ENCODE data around the gene PRCD.
"Not testable (repeated sequence)": the region's sequence is repeated elsewhere in the genome, so short reads cannot be mapped to it uniquely, and the experiment has no call there.

The PRCD gene

DNA sequence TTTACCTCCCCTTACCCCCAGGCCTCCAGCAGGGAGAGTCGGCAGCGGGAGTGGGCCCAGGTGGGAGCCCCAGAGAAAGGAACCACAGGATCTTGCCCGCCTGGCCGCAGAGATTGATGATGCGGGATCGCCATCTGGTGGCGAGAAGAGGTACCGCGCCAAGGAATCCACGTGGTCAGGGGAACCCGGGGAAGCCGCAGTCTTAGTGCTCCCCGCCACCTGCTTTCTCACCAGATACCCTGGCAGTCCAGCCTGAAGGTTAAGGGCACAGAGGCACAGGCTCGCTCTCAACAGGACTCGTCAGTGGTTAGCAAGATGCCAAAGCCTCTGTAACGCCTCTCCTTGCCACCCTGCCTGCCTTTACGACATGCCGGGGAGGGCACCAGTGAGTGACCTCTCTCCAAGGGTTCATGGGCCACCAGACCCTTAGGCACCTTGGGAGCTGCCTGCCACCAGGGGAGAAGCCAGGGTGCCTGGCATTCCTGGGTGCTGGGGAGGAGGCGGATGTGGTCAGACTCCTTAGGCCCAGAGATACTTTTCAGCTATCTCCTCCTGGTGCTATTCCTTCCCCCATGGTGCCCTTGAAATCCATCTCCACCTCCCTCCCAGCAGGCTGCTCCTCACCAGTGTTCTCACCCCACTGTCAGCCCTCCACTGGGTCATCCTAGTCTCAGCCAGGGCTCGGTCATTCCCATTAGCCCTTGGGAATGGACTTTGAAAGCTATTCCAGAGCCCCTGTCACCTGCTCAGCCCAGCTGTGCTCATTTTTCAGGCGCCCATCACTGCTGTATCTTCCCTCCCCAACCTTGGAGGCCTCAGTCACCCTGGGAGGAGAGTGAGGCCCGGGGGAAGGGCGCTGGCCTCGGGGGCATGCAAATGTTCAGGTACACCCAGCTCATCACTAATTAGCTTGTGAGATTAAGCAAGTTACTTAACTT, 33.2 kb upstream of the PRCD start:
- DNase-seq: peak; percentile 93

DNA sequence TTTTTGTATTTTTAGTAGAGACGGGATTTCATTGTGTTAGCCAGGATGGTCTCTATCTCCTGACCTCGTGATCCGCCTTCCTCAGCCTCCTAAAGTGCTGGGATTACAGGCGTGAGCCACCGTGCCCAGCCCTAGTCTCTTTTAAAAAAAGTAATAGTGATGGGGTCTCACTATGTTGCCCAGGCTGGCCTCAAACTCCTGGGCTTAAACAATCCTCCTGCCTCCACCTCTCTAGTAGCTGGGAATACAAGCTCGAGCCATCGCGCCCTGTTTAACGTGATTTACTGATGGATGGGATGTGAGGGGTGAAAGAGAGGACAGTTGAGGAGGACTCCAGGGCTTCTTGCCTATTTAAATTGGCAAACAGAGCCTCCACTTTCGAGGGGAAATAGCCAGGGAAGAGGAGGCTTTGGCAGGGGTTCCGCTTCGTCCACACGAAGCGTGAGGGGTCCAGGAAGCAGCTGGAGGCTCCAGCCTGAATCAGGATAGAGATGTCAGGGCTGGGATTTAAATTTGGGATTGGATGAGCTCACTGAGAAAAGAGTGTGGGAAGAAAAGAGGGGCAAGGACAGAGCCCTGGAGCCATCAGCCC, 31.3 kb upstream of the PRCD start:
- not testable (repeated sequence) for DNase-seq

DNA sequence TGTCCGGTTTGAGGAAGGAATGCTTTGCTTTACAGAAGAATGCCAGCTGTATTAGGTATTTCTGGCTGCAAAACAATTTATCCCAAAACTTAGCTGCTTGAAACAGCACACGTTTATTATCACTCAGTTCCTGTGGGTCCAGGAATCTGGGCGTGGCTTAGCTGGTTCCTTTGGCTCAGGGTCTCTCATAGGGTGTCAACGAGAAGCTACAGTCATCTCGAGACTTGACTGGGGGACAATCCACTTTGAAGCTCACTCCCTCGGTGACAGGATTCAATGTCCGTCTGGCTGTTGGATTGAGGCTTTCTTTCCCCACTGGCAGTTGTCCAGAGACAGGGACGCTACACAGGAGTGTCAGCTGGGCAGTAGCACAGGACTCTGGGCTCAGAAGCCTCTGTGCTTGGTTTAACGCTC, 29.0 kb upstream of the PRCD start:
- no peak for DNase-seq

DNA sequence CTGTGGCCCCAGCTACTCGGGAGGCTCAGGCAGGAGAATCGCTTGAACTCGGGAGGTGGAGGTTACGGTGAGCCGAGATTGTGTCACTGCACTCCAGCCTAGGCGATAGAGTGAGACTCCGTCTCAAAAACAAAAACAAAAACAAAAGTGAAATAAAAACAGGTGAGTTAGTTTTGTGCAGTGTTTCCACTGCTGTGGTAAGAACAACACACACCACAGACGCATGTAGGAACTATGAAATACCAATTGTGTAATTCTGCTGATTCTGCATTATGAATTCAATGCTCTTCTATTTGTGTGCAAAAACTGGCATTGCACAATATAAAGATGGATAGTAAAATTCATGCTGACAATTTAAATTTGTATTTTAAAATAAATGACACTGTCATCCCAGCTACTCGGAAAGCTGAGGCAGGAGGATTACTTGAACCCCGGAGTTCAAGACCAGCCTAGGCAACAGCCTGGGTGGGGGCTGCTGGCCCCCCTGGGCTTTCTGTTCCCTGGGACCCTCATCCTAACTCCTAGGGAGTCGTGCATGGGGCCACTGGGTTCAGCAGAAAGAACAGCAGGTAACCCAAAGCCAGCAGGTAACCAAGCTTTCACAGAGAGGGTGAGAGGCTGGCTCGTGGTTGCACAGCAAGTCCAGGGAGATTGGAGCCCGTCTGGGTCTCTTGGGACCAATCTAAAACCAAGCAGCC, 28.0 kb upstream of the PRCD start:
- no peak for DNase-seq

DNA sequence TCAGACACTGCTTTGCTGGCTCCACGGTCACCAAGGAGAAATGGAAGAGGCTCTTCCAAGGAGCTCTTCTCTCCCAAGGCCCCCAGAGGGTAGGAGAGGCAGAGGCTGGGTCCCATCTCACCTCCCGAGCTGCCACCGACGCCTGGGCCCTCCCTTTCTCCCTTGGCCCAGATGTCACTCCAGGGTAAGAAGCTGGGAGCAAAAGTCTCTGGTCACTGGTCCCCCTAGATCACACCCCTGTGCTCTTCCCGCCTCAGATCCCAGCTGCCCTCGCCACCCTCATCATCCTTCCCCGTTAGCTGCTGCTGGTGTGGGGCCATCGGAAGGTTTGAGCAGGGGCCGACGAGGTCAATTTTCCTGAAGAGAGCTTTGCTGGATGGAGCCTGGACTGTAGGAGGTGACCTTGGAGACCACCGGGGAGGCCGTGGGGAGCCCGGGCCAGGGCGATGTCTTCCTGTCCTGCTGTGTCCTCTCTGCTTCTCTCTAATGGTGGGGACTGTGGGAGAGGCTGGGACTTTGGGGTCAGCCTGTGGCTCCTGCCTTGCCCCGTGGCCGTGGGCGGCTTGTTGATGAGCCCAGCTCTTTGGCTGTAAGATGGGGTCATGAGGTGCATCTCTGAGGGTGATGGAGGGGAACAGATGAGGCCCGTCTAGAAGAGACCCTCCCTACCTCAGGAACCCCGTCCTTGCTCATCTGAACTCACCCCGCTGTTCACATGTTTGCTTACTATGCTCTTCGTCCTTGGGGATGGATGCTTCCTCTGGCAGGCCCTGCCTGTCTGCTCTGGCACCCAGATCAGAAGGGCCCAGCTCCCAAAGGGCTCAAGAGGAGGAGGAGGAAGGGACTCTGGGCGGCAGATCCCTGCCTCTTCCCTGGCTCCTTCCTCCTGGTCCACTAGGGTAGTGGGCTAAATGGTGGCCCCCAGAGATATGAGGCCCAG, 27.2 kb upstream of the PRCD start:
- no peak for DNase-seq

DNA sequence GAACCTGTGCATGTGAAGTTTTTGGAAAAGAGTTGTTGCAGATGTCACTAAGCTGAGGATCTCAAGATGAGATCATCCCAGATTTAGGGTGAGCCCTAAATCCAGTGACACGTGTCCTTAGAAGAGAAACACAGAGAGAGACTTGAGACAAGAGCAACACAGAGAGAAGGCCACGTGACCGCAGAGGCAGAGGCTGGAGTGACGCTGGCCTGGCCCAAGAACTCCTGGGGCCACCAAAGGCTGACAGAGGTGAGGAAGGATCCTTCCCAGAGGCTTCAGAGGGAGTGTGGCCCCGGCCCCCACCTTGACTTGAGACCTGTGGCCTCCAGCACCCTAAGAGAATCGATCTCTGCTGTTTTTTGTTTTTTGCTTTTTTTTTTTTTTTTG, 26.5 kb upstream of the PRCD start:
- no peak for DNase-seq

DNA sequence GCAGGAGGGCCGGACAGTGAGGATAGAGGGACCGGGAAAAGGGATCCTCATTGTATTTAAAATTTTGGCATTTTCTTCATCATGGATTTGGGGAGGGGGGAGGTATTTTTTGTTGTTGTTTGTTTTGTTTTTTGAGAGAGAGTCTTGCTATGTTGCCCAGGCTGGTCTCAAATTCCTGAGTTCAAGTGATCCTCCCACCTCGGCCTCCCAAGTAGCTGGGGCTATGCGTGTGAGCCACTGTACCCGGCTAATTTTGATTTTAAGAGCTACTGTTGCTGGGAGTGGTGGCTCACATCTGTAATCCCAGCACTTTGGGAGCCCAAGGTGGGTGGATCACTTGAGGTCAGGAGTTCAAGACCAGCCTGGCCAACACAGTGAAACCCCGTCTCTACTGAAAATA, 25.5 kb upstream of the PRCD start:
- DNase-seq: not testable (repeated sequence)

DNA sequence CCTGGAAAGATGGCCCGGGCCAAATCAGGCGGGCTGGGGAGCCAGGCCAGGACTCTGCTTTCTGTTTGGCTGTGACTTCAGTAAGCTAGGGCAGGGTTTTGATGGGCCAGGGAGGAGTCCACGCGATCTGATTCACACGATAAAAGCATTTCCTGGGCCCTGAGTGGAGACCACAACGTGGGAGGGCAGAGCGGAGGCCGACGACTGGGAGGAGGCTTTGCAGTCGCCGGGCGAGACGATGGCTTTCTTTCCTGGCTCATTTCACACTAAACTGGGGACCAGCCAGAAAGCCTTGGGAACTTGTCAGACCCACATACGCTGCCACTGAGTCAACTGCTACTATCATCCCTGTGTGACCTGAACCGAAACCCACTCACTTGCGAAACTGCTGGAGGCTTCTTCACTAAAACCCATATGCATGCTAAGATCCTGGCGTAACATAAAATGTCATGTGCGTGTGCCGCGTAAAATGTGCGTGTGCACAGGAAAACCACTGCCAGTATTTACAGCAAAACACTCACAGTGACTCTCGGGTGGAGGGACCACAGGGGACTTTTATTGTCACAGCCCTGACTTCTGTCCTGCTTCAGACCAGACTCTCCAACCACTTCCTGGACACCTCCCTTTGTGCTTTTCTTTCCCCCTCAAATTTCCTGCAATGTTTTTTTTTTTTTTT, 24.4 kb upstream of the PRCD start:
- DNase-seq: no peak

DNA sequence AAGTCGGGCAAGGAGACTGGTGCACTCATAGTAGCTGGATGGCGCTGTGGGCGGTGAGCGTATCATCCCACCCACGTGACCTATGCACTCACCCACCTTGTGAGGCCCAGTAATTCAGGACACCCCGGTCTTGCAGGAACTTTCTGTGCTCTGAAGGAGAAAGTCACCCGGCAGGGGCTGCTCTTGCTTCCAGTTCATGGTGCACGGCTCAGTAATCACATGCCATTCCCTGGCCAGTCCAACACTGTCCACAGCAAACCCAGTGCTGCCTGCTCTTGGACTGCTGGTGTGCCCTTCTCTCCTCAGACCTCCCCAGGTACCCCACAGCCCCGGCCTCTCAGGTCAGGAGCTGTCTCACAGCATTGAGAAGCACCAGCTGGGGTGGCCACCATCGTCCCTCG, 22.2 kb upstream of the PRCD start:
- DNase-seq: no peak

DNA sequence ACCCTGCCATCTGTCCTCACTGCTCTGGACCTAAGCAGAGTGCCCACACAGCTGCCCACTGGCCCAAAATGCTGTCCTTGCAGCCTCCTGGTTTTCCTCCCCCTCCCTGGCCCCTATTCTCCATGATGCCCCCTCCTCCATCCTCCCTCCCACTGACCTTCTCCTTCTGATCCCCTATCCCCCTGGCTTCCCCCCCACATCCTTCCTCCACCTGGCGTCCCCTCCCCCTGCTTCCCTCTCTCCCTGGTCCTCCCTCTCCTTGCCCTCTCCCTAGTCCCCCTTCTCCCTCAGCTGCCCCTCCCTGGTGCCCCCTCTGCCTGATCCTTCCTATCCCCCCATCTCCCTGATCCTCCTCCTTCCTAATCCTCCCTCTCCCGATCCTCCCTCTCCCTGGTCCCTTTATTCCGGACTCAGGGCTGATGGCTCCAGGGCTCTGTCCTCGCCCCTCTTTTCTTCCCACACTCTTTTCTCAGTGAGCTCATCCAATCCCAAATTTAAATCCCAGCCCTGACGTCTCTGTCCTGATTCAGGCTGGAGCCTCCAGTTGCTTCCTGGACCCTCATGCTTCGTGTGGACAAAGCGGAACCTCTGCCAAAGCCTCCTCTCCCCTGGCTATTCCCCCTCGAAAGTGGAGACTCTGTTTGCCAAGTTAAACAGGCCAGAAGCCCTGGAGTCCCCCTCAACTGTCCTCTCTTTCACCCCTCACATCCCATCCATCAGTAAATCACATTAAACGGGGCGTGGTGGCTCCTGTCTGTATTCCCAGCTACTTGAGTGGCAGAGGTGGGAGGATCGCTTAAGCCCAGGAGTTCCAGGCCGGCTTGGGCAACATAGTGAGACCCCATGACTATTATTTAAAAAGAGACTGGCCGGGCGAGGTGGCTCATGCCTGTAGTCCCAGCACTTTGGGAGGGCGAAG, 20.5 kb upstream of the PRCD start:
- peak; percentile 50 for DNase-seq

DNA sequence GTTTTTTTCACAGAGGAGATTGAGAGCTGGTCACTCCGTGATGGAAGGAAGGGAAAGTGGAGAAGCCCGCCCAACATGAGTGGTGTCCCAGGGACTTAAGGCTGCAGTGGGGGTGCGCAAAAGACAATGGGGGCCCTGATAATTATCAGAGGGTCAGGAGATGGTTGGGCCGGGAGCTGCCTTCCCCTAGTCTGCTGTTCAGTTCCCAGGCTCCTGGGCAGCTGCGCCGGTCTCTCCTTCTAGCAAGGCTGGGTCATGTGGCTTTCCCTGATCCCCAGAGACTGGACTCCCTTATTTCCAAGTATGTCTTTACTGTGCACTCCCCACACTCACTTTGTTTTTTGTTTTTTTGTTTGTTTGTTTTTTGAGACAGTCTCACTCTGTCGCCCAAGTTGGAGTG, 18.6 kb upstream of the PRCD start:
- no peak for DNase-seq

DNA sequence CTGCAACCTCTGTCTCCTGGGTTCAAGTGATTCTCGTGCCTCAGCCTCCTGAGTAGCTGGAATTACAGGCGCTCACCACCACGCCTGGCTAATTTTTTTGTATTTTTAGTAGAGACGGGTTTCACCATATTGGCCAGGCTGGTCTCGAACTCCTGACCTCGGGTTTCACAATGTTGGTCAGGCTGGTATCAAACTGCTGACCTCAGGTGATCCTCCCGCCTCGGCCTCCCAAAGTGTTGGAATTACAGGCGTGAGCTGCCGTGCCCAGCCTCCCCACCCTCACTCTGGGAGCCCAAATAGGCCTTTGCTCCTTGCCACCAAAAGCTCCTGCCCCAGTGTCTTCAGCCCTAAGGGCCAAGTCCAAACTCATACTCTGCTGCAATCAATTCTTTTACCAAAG, 18.2 kb upstream of the PRCD start:
- not testable (repeated sequence) for DNase-seq

DNA sequence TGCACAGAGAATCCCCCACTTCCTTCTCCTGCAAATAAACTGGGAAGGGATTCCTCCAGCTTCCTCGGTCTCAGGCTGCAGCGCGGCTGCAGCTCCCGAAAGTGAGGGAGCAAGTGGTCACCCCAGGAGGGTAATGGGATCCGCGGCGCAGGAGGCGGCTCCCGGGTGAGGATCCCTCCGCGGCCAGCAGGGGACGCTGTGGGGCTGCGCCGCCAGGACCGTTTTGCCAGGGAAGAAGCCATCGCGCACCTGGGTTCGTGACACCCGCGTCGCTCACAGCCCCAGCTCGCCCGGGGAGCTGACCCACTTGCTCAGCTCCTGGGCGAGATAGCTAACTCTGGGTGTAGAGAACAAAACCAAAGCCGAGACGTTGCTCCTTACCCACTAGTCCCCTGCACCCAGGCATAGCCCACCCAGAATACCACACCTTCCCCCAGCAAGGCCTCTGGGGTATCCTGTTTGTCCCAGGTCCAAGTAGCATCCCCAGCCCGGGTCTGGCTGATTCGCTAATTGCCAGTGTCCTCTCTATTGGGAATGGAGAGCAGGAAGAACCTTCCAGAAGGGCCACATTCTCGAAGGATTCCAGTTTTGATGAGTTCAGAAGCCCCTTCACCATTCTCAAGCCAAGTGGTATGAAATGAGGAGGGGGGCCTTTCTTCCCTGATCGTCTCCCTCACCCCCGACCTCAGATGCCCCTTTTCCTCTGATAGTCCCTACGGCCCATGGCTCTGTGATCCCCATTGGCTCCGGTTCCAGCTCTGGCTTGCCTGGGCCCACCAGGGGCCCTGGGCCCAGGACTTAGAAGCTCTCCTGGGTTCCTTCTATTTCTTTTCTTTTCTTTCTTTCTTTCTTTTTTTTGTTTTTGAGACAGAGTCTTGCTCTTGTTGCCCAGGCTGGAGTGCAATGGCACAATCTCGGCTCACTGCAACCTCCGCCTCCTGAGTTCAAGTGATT, 16.5 kb upstream of the PRCD start:
- DNase-seq: peak; percentile 88

DNA sequence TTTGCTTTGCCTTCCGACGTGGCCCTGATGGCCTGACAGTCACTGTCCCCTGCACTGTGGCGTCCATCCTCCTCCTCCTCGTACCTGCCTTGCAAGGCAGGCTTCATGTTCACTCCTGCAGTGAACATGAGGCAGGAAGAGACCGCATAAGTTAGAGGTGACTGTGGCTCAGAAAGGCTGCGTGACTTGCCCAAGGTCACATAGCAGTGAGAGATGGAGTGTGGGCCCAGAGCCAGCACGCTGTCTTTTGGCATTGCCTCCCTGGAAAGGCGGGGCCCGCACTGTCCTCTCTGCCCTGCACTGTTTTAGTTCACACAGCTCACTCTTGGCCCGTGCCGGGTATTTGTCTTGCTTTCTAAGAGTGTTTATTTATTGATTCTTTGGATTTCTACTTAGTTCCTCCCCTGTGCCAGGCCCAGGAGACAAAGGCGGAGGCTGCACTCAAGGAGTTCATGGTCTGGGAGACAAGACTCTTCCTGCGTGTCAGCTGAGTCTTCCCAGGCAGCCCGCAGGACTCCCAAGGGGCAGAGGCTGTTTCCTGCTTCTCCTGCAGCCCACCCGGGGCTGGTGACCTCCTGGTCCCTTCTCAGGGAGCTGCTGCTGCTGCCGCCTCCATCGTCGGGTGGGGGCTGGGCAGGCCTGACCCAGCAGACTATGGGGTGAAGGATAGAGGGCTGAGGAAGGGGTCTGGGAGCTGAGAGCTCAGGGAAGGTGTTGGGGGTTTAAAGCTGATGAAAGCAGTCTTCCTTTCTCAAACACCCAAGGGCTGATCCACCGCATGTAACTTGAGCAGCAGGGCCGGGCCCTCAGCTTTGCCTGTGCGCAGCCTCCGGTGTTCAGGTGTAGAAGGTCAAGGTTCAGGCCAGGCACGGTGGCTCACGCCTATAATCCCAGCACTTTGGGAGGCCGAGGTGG, 15.0 kb upstream of the PRCD start:
- DNase-seq: peak; percentile 63

DNA sequence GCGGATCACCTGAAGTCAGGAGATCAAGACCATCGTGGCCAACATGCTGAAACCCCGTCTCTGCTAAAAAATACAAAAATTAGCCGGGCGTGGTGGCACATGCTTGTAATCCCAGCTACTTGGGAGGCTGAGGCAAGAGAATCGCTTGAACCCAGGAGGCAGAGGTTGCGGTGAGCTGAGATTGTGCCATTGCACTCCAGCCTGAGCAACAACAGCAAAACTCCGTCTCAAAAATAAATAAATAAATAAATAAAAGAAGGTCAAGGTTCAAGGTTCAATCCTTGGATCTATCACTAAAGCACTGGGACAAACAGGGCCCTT, 14.4 kb upstream of the PRCD start:
- DNase-seq: not testable (repeated sequence)

DNA sequence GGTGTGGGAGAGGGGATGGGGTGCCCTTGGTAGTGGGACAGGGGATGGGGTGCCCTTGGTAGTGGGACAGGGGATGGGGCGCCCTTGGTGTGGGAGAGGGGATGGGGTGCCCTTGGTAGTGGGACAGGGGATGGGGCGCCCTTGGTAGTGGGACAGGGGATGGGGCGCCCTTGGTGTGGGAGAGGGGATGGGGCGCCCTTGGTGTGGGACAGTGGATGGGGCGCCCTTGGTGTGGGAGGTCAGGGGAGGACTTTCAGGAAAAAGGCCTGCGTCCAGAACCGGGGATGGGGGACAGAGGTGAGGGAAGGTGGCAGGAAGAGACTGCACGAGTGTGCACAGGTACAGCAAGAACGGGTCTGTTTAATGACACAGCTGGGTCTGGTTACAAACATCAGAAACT, 12.8 kb upstream of the PRCD start:
- not testable (repeated sequence) for DNase-seq

DNA sequence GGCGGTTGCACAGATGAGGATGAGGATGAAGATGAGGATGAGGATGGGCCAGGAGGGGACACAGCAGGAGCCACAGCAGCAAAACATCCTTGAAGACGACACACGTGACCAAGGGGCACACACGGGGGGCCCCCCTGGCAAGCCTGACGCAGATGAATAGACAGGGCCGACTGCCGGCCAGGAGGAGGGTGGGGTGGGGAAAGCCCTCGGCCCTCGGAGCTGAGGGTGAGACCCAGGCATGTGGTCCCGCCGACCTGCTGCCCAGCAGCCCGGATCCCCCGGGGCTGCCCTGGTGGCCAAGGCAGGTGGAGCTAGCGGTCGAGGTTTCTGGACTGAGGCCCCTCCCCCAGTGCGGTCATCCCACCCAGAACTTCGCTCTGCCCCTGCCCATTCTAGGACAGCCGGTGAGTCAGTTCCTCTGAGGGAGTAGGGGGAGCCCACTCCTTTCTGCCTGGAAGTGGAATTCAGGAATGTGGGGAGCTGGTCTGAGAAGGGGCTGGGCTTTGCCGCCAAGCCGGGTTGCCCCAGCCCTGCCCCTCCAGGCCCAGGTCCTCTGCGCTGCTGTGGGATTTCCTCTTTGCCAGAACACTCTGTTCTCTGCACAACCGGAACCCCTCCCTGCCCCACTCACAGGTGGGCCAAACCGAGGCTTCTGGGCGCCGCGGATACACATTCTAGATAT, 12.3 kb upstream of the PRCD start:
- DNase-seq: peak; percentile 70

DNA sequence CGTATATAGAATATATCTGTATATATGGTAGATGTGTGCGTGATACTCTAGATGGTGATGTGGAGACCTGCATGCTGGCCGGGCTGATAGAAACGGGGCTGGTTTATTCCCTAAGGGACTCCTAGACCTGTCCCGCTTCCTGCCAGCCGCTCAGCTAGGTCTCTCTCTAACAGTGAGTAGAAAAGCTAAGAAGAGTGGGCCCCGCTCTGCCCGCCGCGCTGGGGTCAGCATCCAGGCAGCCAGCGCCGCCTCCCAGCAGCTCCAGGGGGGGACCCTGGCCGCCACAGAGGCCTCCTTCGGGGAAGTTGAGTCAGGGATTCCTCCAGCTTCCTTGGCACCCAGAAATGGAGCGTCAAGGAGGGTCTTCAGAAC, 11.7 kb upstream of the PRCD start:
- no peak for DNase-seq

All from eye (tissue), 1 donor.